HG03060 (cell line): ENCODE results near the gene DVL2.

Experiments used
- ATAC-seq: cut with Tn5 transposase; IDR thresholded peaks from one replicate; pipeline ENCODE4 v1.9.1; 2021; ENCODE audit warnings: low read depth, moderate number of reproducible peaks; ENCODE audit not compliant: unreplicated experiment

DVL2 gene

GRCh38 chr17:7234083-7234951 is at the start of gene DVL2:
Gene DVL2 (minus strand): TSS chr17:7234517. CDS start chr17:7234262, 255 bp downstream.
- ATAC-seq: peak; percentile 53

- no peak for ATAC-seq
These were observed 49.3 kb upstream of the DVL2 start for GRCh38 chr17:7283471-7284216.

- ATAC-seq: no peak
These were observed 48.5 kb upstream of the DVL2 start for GRCh38 chr17:7282752-7283321.

- ATAC-seq: no peak
These were observed 47.8 kb upstream of the DVL2 start for GRCh38 chr17:7281953-7282751.

- ATAC-seq: no peak
These were observed 47.0 kb upstream of the DVL2 start, which contains the start of gene SLC2A4 for GRCh38 chr17:7281074-7281952. Gene SLC2A4 (plus strand): TSS chr17:7281718. CDS start chr17:7281935, 217 bp downstream.

GRCh38 chr17:7280519-7281073 is 46.3 kb upstream of the DVL2 start:
- ATAC-seq: peak; percentile 66

- no peak for ATAC-seq
These were observed 45.1 kb upstream of the DVL2 start for GRCh38 chr17:7279448-7279847.

- no peak for ATAC-seq
These were observed 32.5 kb upstream of the DVL2 start for GRCh38 chr17:7266784-7267183.

- no peak for ATAC-seq
These were observed 29.4 kb upstream of the DVL2 start for GRCh38 chr17:7263801-7264078.

- no peak for ATAC-seq
These were observed 28.9 kb upstream of the DVL2 start for GRCh38 chr17:7262935-7263800.

GRCh38 chr17:7262192-7262934 is 28.0 kb upstream of the DVL2 start, which contains the start of gene CLDN7:
Gene CLDN7 (minus strand): TSS chr17:7262478. CDS start chr17:7262043, 435 bp downstream.
- ATAC-seq: no peak

- no peak for ATAC-seq
These were observed 27.3 kb upstream of the DVL2 start for GRCh38 chr17:7261379-7262191.

GRCh38 chr17:7260651-7261378 is 26.5 kb upstream of the DVL2 start:
- ATAC-seq: no peak

GRCh38 chr17:7260151-7260550 is 25.8 kb upstream of the DVL2 start:
- ATAC-seq: no peak

- no peak for ATAC-seq
These were observed 25.2 kb upstream of the DVL2 start for GRCh38 chr17:7259555-7259889.
